ENCODE data around the gene CDKN2A.
"Not testable (repeated sequence)": the region's sequence is repeated elsewhere in the genome, so short reads cannot be mapped to it uniquely, and the experiment has no call there.

Gene CDKN2A

DNA sequence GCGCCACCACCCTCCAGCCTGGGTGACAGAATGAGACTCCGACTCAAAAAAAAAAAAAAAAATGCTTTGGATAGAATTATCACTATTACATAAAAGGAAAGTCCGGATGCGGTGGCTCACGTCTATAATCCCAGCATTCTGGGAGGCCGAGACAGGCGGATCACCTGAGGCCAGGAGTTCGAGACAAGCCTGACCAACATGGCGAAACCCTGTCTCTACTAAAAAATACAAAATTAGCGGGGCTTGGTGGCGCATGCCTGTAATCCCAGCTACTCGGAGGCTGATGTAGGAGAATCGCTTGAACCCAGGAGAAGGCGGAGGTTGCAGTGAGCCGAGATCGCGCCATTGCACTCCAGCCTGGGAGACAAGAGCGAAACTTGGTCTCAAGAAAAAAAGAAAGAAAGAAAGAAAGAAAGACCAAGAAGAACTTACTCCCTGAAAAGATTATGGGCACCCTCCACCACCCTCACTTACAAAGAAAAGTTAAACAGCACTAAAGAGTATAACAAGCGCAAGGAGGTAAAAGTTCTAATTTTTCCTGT lies 17.8 kb downstream of the CDKN2A start:
- DNase-seq, result no peak

DNA sequence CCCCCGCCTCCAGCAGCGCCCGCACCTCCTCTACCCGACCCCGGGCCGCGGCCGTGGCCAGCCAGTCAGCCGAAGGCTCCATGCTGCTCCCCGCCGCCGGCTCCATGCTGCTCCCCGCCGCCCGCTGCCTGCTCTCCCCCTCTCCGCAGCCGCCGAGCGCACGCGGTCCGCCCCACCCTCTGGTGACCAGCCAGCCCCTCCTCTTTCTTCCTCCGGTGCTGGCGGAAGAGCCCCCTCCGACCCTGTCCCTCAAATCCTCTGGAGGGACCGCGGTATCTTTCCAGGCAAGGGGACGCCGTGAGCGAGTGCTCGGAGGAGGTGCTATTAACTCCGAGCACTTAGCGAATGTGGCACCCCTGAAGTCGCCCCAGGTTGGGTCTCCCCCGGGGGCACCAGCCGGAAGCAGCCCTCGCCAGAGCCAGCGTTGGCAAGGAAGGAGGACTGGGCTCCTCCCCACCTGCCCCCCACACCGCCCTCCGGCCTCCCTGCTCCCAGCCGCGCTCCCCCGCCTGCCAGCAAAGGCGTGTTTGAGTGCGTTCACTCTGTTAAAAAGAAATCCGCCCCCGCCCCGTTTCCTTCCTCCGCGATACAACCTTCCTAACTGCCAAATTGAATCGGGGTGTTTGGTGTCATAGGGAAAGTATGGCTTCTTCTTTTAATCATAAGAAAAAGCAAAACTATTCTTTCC lies 19.3 kb downstream of the CDKN2A start:
- peak; percentile 78 for DNase-seq

DNA sequence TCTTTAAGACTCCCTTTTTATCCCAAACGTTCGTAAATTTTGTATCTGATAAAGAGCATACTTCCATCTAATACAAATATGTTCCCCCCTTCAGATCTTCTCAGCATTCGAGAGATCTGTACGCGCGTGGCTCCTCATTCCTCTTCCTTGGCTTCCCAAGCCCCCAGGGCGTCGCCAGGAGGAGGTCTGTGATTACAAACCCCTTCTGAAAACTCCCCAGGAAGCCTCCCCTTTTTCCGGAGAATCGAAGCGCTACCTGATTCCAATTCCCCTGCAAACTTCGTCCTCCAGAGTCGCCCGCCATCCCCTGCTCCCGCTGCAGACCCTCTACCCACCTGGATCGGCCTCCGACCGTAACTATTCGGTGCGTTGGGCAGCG lies 19.9 kb downstream of the CDKN2A start:
- DNase-seq, result peak; percentile 46

DNA sequence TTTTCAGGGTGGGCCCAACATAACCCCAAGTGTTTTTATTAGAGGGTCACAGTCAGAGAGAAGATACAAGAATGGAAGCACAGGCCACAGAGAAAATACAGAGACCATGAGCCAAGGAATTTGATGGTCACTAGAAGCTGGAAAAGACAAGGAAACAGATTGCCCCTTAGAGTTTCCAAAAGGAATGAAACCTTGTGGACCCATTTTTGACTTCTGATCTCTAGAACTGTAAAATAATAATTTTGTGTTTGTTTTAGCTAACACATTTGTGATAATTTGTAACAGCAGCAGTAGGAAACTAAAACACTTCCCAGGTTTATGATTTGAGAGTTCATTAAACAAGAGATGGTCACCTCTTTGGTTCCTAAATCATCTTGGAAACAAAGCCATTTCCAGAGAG lies 21.8 kb downstream of the CDKN2A start:
- no peak for DNase-seq

DNA sequence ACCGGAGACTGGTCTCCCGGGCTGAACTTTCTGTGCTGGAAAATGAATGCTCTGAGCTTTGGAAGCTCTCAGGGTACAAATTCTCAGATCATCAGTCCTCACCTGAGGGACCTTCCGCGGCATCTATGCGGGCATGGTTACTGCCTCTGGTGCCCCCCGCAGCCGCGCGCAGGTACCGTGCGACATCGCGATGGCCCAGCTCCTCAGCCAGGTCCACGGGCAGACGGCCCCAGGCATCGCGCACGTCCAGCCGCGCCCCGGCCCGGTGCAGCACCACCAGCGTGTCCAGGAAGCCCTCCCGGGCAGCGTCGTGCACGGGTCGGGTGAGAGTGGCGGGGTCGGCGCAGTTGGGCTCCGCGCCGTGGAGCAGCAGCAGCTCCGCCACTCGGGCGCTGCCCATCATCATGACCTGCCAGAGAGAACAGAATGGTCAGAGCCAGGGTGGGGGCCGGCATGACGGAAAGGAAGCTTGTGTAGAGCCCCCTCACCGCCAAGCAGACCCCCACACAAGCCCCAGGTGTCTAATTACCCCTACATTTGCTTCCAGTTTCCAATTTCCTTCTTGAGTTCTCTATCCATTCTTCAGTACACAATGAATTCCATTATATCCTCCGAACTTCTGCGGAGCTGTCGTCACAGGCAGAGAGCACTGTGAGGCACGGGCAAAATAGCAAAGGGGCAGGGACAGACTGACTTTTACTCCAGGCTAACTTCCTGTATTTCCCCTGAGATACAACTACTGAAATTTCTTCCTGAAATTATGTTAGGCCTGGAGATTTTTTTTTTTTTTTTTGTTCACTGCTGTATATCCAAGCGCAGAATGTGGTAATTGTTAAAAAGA lies 23.2 kb downstream of the CDKN2A start:
- no peak for DNase-seq

DNA sequence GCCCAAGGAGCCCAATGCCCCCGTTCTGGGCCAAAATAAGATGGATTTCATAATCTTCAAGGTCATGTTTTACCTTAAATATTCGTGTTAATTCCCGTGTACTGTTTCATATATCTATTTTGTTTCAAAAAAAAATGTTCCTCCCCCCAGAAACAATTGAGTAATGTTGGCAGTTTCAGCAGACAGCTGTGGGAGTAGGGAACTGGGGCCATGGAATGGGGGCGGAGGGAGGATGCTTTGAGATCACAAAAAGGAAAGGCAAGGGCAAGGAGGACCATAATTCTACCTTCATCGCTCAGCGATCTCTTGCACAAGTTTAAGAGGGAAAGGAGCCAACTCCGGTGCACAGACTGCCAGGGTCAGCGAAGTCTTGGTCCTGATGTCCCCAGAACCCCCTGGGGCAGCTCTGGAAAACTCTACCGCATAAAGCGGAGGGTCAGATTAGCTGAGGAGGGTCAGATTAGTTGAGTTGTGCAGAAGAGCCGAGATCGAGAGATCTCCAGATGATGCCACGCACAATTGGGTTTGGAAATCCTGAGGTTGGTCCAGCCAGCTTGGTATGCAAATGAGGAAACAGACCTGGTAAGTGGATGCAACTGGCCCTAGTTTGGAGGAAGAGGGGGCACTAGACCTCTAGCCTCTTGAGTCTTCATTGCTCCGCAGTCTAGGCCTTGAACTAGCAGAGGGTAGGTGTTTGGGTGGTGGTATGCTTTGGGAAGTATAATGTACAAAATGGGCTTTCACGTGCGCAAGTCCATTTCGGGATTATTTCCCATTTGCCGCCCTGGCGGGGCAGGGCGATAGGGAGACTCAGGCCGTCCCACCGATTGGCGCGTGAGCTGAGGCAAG lies 24.0 kb downstream of the CDKN2A start:
- no peak for DNase-seq

DNA sequence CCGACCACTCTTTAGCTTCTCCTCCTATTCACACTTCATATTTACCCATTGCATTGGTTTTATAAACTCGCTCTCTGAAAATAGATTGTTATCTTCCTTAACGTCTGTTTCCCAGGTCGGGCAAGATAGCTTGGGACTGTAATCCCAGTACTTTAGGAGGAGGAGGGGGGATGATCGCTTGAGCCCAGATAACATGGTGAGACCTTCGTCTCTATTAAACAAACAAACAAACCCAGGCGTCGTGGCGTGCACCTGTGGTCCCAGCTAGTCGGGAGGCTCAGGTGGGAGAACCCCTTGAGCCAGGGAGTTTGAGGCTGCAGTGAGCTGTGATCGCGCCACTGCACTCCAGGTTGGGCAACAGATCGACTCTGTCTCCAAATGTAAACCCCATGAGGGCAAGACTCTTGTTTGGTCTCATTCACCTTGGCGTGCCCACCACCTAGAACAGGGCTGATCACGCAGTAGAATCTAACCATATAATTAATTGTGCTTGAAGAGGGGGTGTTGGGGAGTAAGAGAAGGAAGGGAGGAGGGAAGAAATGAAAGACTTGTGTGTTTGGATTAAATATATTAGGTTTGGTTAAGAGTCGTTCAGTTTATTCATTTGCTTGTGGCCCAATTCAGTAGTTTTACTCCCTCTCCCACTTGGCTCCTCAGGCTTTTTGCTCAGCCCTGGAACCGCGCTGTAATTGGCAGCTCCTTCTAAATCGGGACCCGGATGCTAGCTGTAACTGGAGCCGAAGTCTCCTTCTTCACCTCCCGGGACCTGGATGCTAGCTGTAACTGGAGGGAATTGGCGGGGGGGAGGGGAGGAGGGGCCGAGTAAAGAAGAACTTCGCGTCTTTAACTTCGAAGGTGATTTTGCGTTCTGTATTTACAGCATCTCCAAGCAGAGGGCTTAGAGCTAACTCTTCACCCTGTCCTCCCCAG lies 24.9 kb downstream of the CDKN2A start:
- DNase-seq, result no peak

DNA sequence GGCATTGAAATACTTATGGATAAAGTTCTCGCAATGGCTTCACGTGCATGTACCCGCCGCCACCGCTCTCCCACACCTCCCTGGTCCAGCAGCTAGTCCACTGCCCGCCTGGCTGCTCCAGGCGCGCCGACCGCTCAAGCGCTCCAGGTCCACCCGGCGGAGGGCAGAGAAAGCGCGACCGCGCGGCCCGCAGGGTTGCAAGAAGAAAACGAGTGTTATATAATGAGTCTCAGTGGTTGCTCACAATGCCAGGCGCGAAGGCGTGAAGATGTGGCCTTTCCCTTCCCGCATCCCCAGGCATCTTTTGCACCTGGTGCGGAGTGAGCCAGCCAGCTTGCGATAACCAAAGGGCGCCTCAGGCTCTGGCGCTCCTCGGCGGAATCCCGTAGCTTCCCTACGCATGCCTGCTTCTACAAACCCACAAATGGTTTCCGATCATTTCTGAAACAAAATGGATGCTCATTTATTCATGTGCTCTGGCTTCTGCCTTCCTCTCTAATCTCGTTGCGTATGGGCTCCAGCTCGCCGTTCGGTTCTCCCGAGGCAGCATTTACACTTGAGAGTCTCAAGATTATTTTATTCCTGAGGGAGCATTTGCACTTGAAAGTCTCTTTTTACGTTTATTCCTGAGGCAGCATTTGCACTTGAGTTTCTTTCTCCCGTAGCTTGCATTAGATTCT lies 25.7 kb downstream of the CDKN2A start:
- no peak for DNase-seq

DNA sequence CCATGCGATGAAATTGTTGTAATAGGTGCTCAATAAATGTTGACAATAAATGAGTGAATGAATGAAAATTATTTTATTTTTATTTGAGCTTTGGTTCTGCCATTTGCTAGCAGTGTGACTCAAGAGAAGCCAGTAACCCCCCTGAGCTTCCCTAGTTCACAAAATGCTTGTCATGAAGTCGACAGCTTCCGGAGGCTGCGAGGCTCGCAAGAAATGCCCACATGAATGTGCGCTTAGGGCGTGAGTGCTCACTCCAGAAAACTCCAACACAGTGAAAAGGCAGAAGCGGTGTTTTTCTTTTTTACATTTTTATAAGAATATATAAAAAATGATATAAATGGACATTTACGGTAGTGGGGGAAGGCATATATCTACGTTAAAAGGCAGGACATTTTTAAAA lies 26.5 kb downstream of the CDKN2A start:
- no peak for DNase-seq

DNA sequence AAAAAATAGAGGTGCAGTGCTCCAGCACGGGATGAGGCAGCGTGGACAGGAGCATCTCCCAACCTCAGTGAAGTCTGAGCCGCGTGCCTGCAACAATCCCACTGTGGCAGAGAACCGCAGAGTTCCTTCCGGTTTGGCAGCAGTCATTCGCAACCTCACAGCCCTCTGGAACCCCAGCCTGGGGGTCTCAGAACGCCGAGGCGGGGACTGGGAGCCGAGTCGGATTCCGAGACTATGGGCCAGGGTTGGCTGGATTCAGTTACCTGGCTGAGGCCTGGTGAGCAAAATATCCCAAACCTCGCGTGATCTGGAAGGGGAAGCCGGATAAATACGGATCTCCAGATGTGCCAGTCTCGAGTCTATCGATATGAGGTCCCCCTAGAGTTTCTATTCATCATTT lies 27.0 kb downstream of the CDKN2A start:
- DNase-seq, result no peak

DNA sequence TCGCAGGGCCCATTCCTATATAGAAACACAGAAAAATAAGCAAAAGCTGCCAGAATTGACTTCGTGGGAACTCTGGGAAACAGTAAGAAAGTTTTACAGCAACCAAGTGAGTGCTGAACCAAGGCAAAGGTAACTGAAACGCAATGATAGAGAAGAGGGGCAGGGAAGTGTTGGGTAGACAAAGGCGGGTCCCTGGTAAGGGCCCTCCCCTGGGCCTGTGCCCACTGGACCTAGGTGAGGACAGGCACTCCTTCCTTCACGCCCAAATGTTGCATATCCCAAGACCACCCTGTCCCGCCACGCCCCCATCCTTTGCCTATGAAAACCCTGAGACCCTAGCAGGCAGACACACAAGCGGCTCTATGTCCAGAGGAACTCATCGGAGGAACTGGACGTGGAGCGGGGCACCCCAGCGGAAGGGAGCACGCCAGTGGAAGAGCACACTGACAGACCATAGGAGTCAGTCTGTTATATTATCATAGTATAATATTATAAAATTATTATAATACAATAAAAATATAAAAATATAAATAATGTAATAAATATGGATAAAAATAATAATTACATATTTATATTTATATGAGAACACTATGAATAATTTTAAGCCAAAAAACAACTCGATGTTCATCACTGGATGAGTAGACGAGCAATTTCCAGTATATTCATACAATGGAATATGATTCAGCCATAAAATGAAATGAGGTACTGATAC lies 27.9 kb downstream of the CDKN2A start:
- no peak for DNase-seq

DNA sequence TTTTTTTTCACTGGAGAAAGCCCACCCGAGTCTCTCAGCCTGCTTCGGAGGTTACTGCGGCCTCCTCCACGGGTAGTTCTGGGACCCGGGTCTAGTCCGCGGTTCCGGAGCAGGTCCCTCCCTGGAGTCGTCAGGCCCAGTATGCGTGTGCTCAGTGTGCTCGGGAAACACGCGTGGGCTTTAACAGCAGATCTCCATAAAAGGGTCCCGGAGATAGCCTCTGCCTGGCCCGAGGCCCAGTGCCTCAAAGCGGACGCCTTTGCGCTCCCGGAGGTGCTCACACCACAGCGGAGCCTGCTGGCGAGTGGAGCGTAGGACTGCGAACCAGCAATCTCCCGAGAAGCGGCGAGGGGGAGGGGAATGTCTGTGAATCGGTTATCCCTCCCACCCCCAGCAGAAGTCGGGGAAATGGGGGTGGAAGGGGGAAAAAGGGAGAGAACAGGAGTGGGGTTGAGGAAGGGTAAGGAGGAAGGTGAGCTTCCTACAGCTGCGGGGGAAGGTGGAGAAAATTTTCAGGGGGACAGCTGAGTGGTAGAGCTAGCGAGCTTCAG lies 28.7 kb downstream of the CDKN2A start:
- no peak for DNase-seq

DNA sequence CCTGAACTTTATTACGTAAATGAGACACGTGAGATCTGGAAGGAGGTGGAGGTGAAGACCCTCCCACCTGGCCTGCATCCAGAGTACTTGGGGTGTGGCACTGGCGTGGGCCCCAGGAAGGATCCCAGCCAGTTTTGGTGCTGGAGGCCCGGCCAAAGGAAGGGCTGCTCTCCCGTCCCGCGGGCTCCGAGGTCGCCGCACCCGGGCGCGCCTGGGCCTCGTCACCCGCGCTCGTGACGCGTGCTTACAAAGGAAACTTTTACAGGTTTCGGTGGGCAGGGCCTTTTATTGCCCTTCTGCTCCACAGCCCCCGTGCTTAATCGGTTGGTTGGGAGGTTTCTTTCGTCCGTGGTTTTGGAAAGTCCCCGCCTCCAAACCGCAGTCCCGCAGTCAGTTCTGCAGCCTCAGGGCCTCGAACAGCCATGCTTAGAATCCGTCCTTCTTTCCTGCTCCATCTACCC lies 29.2 kb downstream of the CDKN2A start:
- DNase-seq, result no peak

DNA sequence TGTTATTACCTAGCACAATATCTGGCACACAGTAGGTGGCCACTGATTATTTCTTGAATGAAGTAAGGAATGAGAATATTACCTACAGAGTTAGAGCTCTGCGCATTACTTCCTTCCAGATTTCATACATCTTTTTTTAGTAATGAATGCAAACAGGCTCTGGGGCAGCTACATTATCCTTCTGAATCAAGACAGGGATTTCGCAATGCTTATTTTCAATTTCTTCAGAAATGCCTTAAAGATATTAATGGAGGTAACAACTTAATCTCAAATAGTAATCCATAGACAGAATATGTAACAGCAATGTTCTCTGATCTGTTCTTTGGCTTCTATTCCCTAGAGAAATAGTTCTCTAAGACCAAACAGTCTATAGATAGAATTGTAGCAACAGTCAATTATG lies 32.6 kb downstream of the CDKN2A start:
- DNase-seq, result no peak

DNA sequence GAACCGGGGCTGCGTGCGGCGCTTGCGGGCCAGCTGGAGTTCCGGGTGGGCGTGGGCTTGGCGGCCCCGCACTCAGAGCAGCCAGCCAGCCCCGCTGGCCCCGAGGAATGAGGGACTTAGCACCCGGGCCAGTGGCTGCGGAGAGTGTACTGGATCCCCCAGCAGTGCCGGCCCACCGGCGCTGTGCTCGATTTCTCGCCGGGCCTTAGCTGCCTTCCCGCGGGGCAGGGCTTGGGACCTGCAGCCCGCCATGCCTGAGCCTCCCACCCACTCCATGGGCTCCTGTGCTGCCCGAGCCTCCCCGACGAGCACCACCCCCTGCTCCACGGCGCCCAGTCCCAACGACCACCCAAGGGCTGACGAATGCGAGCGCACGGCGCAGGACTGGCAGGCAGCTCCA lies 34.9 kb downstream of the CDKN2A start:
- not testable (repeated sequence) for DNase-seq

DNA sequence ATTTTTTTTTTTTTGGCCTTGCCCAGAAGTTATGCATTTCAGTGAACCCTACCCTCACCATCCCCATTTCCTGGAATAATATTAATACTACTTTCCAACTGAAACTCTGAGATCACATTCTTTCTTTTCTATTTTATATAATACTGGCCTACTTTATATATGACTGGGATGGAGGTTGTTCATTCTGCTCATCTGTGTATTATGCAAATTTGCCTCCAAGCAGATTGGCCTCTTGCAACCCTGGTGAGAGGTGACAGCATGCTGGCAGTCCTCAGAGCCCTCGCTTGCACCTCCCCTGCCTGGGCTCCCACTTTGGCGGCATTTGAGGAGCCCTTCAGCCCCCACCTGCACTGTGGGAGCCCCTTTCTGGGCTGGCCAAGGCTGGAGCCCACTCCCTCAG lies 35.4 kb downstream of the CDKN2A start:
- no peak for DNase-seq

DNA sequence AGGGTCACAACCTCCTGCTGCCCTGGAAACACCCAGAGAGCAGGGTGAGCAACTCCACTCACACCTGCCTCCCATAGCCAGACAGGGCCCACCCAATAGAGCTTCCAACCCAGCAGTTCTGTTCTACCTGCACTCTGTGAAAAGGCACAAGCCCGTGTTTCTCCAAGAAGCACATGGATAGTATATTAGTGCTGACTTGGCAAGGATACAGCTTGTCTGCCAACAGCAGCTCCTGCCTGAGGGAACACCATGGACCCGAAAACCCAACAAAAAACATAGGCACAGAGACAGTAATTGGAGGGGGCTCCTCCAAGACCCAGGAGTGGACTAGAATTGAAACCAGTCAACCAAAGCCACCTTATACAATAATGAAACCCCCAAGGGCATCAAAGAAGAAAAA lies 48.6 kb downstream of the CDKN2A start:
- no peak for DNase-seq

DNA sequence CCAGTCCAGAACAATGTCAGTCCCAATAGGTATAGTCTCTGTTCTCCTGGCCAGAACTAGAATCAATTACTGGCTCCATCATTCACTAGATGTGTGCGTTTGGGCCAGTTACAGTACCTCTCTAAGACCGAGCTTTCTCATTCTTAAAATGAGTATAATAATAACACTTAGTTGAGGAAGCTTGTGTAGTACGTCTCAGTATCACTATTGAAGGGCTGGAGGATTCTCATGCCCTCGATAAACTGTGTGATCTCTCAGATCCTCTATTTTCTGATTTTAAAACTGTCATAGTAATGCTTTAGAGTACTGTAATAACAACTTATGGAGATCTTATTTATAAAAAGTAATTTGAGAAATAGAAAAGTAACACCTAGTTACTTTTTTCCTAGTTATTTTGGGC lies 50.7 kb downstream of the CDKN2A start:
- no peak for DNase-seq

DNA sequence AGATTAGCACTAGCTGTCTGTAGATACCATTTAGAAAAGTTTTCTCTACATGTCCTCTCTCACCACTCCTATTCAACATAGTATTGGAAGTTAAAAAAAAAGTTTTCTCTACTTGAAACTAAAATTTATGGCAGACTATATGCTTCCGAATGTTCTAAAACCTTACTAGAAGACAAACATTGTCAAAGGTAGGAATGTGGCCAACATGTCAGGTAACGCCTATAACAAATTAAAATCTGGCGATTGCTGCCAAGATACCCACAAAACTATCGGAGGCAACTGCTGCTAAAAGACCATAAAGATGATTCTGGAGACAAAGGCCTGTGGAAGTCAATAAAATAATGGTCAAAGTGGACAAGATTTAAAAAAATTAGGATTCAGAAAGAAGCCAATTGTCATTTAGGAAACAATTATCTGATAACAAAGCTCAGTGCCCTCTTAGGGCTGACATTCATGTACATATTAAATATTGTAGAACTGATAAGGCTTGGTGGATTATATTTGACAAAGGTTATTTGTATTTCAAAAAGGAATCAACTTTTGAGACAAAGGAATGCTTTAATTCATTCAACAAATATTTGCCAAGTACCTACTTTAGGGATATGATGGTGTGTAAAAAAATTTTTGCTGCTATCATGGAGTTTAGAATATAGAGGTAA lies 52.7 kb downstream of the CDKN2A start:
- no peak for DNase-seq

DNA sequence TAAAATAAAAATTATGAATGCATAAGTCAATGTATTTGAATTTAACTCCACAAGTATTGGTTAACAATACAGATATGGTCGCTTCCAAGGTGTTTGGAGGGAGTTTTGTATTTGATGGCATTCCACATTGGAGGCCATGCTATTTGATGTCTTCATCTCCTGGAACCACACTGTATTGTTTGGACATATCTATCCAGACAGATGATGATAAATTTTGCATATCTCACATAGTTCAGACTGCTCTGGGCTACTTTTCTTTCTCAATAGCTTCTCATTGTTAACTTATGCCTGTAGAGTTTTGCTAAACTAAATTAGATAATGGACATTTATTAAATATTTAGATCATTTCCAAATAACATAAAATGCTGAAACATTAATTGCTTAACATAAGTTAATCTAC lies 58.0 kb downstream of the CDKN2A start:
- no peak for DNase-seq

Data from NCI-H1105 treated with DMSO at 0.1 percent for 48 hours (cell line).